ENCODE data around the gene NAV3. TPM values are rescaled to one million over a fixed set of nuclear protein-coding genes. Genes with fewer than 3 reads are reported as not detected.
A peak's percentile ranks its signal among the peaks of the same experiment; 100 is the strongest.

Gene NAV3
- polyA plus RNA-seq, 1 of the 3 experiments (the other 2 are of a cell fraction) = 10.5 TPM

- H4K20me1 ChIP-seq (ENCODE audit: insufficient read depth) = no peaks in the 10 kb centered on the region
- no peak for DNase-seq
- H3F3A ChIP-seq (replicated peaks; ENCODE audit: insufficient read depth) = peaks cover 3% of the 10 kb centered on the region
- H3K9me2 ChIP-seq = no peaks in the 10 kb centered on the region
- peaks cover 3 to 25% of the 10 kb centered on the region in 2 experiments for H3K36me3 ChIP-seq (replicated peaks in 1 of 2; ENCODE audit: control insufficient read depth in 1 of 2, insufficient read depth in 2 of 2, low read length in 1 of 2)
- CTCF ChIA-PET = no interaction called here
- H3K27ac ChIP-seq (ENCODE audit: low read depth in 2 of 2, low read length in 1 of 2) = no peak overlapping the region
- H3K4me1 ChIP-seq (ENCODE audit: control insufficient read depth in 1 of 2, insufficient read depth in 2 of 2, low read depth in 1 of 2, low read length in 1 of 2) = peaks cover 0 to 5% of the 10 kb centered on the region in 2 experiments; a peak in 2 of 4 replicates
- no peak overlapping the region for H3K9ac ChIP-seq
- whole genome bisulfite sequencing (ENCODE audit: low lambda C conversion rate) = 100% methylated on average over 1 of the region's 1 CpG
- no peaks in the 10 kb centered on the region for H3K9me3 ChIP-seq
- no peaks in the 10 kb centered on the region for H3K79me2 ChIP-seq (ENCODE audit: insufficient read depth)
- no peak overlapping the region for H3K4me3 ChIP-seq (ENCODE audit: low read depth in 2 of 2, low read length in 1 of 2)
- POLR2A ChIA-PET = no interaction called here
- H3K27me3 ChIP-seq (ENCODE audit: insufficient read depth) = no peaks in the 10 kb centered on the region
- no peak overlapping the region for H3K4me2 ChIP-seq
- H2AFZ ChIP-seq (ENCODE audit: low read depth) = no peak overlapping the region
- no peak for TF ChIP-seq MEF2A (IDR thresholded peaks at IDR 0.05; ENCODE audit: borderline replicate concordance, low read depth)
- no peak for TF ChIP-seq REST (IDR thresholded peaks at IDR 0.05; ENCODE audit: low read depth, low read length)
- TF ChIP-seq CTCF (IDR thresholded peaks at IDR 0.05) = no peak
- no peak for TF ChIP-seq YY1 (IDR thresholded peaks at IDR 0.05; ENCODE audit: low read depth)
- peak; percentile 15; the same call in 1 of the 2 replicates for TF ChIP-seq PBX3 (IDR thresholded peaks at IDR 0.05)
- no peak for TF ChIP-seq TEAD4 (IDR thresholded peaks at IDR 0.05; ENCODE audit: borderline replicate concordance, insufficient read depth)
- TF ChIP-seq USF2 (IDR thresholded peaks at IDR 0.05; ENCODE audit: borderline replicate concordance, low read depth, low read length) = no peak
- no peak for TF ChIP-seq GABPA (IDR thresholded peaks at IDR 0.05; ENCODE audit: low read depth)
- no peak for TF ChIP-seq EP300 (IDR thresholded peaks at IDR 0.05; ENCODE audit: borderline replicate concordance in 1 of 2, low read depth in 1 of 2, low read length in 1 of 2)
- no peak for TF ChIP-seq GATA2 (CRISPR knock-in tag; IDR thresholded peaks at IDR 0.05)
- TF ChIP-seq RAD21 (IDR thresholded peaks at IDR 0.05; ENCODE audit: low read length) = no peak
- TF ChIP-seq TCF12 (IDR thresholded peaks at IDR 0.05) = peak; percentile 63
- TF ChIP-seq FOXJ3 (CRISPR knock-in tag; IDR thresholded peaks at IDR 0.05) = no peak
- TF ChIP-seq ZBTB33 (IDR thresholded peaks at IDR 0.05; ENCODE audit: borderline replicate concordance, low read depth) = no peak
- no peak for TF ChIP-seq RXRA (IDR thresholded peaks at IDR 0.05; ENCODE audit: borderline replicate concordance, low read depth)
- TF ChIP-seq NFIC (IDR thresholded peaks at IDR 0.05; ENCODE audit: borderline replicate concordance) = no peak; the same call in 1 of the 2 replicates
Observed at GRCh38 chr12:78155546-78155945, 324.9 kb downstream of the NAV3 start.
